PFSK-1 (cell line): Measurements from ENCODE around the gene MTUS2.

Source experiments
- POLR2AphosphoS5 ChIP-seq: IDR thresholded peaks from 2 replicates; pipeline ENCODE4 v1.6.1; 2012; ENCODE audit warnings: low read depth, mild to moderate bottlenecking, control low read depth, low read length, moderate library complexity
- REST ChIP-seq, 2 experiments: IDR thresholded peaks; 2 replicates each; pipeline versions ENCODE4 v1.6.1 to v1.8.0; 2011 to 2012; ENCODE audit warnings: low read depth in 2 of 2, low read length in 2 of 2, control low read depth in 1 of 2, inconsistent platforms in 1 of 2, mild to moderate bottlenecking in 1 of 2, moderate library complexity in 1 of 2; ENCODE audit not compliant: insufficient read depth in 1 of 2
- SIN3A ChIP-seq: IDR thresholded peaks from 2 replicates; pipeline ENCODE4 v1.6.1; 2012; ENCODE audit warnings: mild to moderate bottlenecking, low read length, moderate library complexity, borderline replicate concordance; ENCODE audit not compliant: insufficient read depth
- TAF1 ChIP-seq: IDR thresholded peaks from 2 replicates; pipeline ENCODE4 v1.6.1; 2012; ENCODE audit warnings: low read length, control low read depth, borderline replicate concordance; ENCODE audit not compliant: insufficient read depth

- TF ChIP-seq REST (IDR thresholded peaks at IDR 0.05; ENCODE audit: insufficient read depth in 1 of 2, low read depth in 2 of 2, low read length in 2 of 2), result no peak
- TF ChIP-seq TAF1, result no peak
- no peak for TF ChIP-seq POLR2AphosphoS5
- TF ChIP-seq SIN3A, result no peak
Observed at GRCh38 chr13:29105779-29106178, 285.6 kb downstream of the MTUS2 start.
